ENCODE measurements around the gene SELENOO. TPM values are rescaled to one million over a fixed set of nuclear protein-coding genes. Genes with fewer than 3 reads are reported as not detected.

Gene SELENOO
- total RNA-seq, 2 experiments from 2014 or later, result 27.9 to 33.3 TPM

DNA sequence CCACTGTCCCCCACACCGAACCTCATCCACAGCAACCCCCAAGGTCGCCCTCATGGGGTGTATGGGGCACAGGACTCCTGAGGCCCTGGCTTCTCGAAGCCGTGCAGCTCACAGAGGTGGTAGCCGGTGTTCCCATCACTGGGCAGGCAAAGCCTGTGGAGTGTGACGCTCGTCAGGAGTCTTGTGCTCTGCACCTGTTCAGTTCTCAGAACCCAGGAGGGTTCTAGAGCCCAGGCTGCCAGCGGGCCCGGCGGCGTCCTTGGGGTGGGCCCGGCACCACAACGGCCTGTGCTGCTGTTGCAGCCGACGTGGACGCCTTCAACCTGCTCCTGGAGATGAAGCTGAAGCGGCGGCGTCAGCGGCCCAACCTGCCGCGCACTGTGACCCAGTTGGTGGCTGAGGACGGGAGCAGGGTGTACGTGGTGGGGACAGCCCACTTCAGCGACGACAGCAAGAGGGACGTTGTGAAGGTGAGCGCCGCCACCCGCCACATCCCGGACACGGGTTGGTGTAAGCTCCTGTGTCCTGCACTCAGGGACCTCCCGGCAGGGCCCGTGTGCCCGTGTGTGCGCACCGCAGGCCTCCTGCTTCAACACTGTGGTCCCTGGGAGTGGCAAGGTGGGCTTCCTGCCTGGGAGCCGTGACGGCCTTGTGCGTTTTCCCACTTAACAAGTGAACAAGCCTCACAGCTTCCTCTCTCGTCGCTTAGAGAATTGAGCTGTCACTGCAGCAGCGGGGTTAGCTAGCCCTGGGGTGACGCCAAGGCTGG is 6.6 kb upstream of the SELENOO start:
- no peak overlapping the region for H3K4me3 Mint-ChIP-seq
- no peak for DNase-seq
- POLR2A ChIA-PET, result no interaction called here

DNA sequence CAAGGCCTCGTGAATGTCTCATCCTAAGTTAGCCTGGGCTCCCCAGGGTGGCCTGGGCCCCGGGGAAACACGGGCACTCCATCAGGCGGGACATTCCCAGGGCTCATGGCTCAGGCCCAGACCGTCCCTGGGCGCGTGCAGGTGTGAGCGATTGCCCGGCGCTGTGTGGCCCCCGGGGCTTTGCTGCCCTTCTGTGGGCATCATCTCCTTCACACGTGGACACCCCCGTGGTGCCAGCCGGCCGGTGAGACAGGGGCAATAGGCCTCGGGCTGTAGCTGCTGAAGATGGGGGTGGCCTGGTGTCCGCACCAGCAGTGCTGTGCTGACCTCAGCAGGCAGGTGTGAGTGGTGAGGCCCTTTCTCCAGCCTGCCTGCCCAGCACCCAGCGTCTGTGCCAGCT is 4.6 kb upstream of the SELENOO start:
- Mint-ChIP-seq H3K27ac (no peak overlapping the region), H3K4me3 (no peak overlapping the region), H3K9me3 (no peaks in the 10 kb centered on the region), H3K36me3 (peaks cover 1% of the 10 kb centered on the region), H3K4me1 (peaks cover 18% of the 10 kb centered on the region), H3K27me3 (no peaks in the 10 kb centered on the region)
- no peak for DNase-seq
- POLR2A ChIA-PET, result no interaction called here
- no peak for ATAC-seq (ENCODE audit: low read depth)

More for the DNA sequence above, 6.6 kb upstream of the SELENOO start:
- no peaks in the 10 kb centered on the region for H3K36me3 Mint-ChIP-seq
- H3K4me1 Mint-ChIP-seq, result peaks cover 21% of the 10 kb centered on the region
- no peaks in the 10 kb centered on the region for H3K27me3 Mint-ChIP-seq
- ATAC-seq (ENCODE audit: low read depth), result no peak
- H3K9me3 Mint-ChIP-seq, result no peaks in the 10 kb centered on the region
- H3K27ac Mint-ChIP-seq, result no peak overlapping the region

DNA sequence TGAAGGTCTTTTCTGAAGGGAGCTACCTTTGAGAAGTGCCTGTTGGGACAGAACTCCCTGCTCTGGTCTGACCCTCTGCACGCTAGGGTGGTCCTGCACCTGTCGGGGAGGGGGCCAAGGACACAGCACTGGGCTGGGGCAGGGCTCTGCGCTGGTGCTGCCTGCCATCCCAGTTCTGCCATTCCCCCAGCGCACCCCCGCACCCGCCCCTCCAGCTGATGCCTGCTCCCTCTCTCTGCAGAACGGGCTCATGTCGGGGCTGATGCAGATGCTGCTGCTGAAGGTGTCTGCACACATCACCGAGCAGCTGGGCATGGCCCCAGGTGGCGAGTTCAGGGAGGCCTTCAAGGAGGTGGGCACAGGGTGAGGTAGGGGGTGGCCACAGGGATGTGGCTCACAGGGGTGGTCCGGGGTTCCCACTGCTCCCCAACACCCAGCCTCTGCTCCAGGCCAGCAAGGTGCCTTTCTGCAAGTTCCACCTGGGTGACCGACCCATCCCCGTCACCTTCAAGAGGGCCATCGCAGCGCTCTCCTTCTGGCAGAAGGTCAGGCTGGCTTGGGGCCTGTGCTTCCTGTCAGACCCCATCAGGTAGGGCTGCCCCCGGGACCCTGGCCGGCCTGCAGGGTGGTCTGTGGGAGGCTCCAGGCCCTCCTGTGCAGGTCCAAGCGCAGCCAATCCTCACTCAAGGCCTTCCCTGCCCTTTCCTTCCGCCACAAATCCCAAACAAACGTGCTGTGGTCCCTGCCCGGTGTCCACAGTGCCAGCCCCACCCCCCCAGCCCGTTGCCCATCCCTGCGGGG is 3.6 kb upstream of the SELENOO start:
- no peaks in the 10 kb centered on the region for H3K27me3 Mint-ChIP-seq
- no peak overlapping the region for H3K27ac Mint-ChIP-seq
- H3K9me3 Mint-ChIP-seq, result no peaks in the 10 kb centered on the region
- H3K4me3 Mint-ChIP-seq, result no peak overlapping the region
- peaks cover 13% of the 10 kb centered on the region for H3K4me1 Mint-ChIP-seq
- POLR2A ChIA-PET, result no interaction called here
- no peak for DNase-seq
- H3K36me3 Mint-ChIP-seq, result peaks cover 1% of the 10 kb centered on the region
- no peak for ATAC-seq (ENCODE audit: low read depth)

DNA sequence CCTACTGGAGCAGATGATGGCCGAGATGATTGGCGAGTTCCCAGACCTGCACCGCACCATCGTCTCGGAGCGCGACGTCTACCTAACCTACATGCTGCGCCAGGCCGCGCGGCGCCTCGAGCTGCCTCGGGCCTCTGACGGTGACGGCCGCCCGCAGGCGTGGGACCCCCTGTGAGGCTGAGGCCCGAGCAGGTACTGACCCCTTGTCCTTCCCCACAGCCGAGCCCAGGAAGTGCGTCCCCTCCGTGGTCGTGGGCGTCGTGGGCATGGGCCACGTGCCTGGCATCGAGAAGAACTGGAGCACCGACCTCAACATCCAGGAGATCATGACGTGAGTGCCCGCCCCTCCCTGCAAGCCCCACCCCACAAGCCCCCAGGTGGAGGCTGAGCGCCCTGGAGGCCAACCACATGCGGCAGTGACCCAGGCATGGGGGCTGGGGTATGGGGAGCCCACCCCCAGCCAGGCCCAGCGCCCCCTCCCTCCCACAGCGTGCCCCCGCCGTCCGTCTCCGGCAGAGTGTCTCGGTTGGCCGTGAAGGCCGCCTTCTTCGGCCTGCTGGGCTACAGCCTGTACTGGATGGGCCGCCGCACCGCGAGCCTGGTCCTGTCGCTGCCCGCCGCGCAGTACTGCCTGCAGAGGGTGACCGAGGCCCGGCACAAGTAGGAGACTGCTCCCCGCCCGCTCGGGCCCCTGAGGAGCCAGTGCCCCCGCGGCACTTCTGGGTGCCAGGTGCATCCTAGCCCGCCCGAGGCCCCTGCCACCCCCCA is 2.8 kb upstream of the SELENOO start:
- POLR2A ChIA-PET, result no interaction called here
- H3K9me3 Mint-ChIP-seq, result no peaks in the 10 kb centered on the region
- no peaks in the 10 kb centered on the region for H3K27me3 Mint-ChIP-seq
- ATAC-seq (ENCODE audit: low read depth) (no peak), DNase-seq (no peak)
- H3K4me3 Mint-ChIP-seq, result no peak overlapping the region
- no peak overlapping the region for H3K27ac Mint-ChIP-seq
- peaks cover 3% of the 10 kb centered on the region for H3K36me3 Mint-ChIP-seq
- H3K4me1 Mint-ChIP-seq, result peaks cover 12% of the 10 kb centered on the region

DNA sequence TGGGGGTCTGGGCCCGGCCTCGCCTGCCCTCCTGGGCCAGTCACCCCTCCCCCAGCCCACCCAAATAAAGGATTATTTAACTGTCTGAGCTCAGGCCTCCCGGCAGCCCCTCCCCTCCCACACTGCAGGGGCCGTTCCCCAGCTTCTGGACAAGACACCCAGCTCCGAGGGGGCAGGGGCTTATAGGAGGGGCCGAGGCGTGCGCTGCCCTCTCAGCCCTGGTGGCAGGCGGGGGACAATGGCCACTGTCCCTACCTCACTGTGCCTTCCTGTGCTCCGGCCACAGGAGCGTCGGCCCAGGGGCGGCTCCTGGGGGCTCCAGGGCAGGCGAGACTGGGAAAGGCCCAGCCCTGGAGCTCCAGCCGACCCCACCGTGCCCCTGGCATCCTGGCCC is 2.2 kb upstream of the SELENOO start:
- peaks cover 12% of the 10 kb centered on the region for H3K4me1 Mint-ChIP-seq
- no peak overlapping the region for H3K4me3 Mint-ChIP-seq
- no peak overlapping the region for H3K27ac Mint-ChIP-seq
- DNase-seq (no peak), ATAC-seq (ENCODE audit: low read depth) (no peak)
- no peaks in the 10 kb centered on the region for H3K27me3 Mint-ChIP-seq
- no peaks in the 10 kb centered on the region for H3K9me3 Mint-ChIP-seq
- peaks cover 9% of the 10 kb centered on the region for H3K36me3 Mint-ChIP-seq
- POLR2A ChIA-PET, result interaction anchor here (1.8 kb wide), 1 partner anchor 8 kb away, joined by 14 read pairs; no protein-coding TSS in a partner anchor

DNA sequence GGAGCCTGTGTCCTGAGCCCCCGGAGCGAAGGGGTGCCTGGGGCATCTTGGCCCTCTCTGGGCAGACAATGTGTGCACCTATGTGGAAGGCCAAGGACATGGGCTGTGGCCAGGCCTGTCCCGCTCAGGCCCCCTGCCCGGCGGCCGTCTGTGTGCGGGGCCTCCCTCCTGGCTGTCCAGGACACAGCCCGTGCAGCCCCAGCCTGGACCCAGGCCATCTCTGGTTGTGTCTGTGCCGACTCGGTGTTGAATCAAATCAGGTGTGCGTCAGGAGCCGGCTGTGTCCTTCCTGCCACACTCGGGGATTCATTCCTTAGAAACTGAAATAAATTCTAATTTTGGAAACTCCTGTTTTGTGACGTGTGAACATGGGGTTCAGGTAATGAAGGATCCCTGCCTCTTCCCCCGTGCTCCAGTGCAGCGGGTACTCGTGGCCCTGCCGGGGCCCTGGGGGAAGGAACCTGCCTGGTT is 1.5 kb upstream of the SELENOO start:
- no peak for ATAC-seq (ENCODE audit: low read depth)
- Mint-ChIP-seq H3K4me1 (peaks cover 14% of the 10 kb centered on the region), H3K36me3 (peaks cover 14% of the 10 kb centered on the region), H3K9me3 (no peaks in the 10 kb centered on the region), H3K27me3 (no peaks in the 10 kb centered on the region), H3K27ac (peak overlapping the region; percentile 61), H3K4me3 (peak overlapping the region; percentile 70)
- POLR2A ChIA-PET, result interaction anchor here (0.5 to 1.8 kb wide), 2 partner anchors 8 to 365 kb away, joined by 4 to 14 read pairs; no protein-coding TSS in a partner anchor
- no peak for DNase-seq

DNA sequence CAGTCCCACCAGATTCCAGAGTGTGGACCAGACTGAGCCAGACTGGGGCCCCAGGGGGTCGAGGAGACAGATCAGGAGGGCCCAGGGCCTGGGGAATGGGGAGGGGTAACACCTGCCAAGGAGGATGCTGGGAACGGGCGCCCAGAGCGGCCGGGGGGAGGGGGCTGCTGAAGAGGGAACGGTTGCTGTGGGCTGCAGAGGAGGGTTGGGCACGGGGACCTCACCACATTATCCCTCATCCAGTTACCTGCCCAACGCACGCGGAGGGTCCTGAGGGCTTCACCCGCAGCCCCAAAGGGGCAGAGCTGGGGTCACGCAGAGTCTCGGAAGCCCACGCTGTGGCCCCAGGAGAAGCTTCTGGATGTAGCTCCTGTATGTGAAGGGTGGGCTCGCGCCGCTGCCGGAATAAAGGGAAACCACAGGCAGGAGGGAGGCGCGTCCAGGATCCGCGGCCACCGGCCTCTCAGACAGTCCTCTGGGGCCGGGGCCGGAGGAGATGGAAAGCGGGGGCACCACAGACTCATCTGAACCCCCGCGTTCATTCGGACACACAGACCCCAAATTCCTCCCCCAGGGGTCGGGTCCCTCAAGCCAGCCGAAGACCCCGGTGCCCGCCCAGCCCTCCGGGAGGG is 866 bp upstream of the SELENOO start:
- Mint-ChIP-seq H3K9me3 (no peaks in the 10 kb centered on the region), H3K4me3 (peak overlapping the region; percentile 70), H3K36me3 (peaks cover 14% of the 10 kb centered on the region), H3K4me1 (peaks cover 17% of the 10 kb centered on the region), H3K27ac (peak overlapping the region; percentile 65), H3K27me3 (no peaks in the 10 kb centered on the region)
- POLR2A ChIA-PET, result interaction anchor here (0.5 to 1.8 kb wide), 2 partner anchors 9 to 365 kb away, joined by 4 to 14 read pairs; no protein-coding TSS in a partner anchor
- ATAC-seq (ENCODE audit: low read depth) (peak; percentile 3), DNase-seq (no peak)

DNA sequence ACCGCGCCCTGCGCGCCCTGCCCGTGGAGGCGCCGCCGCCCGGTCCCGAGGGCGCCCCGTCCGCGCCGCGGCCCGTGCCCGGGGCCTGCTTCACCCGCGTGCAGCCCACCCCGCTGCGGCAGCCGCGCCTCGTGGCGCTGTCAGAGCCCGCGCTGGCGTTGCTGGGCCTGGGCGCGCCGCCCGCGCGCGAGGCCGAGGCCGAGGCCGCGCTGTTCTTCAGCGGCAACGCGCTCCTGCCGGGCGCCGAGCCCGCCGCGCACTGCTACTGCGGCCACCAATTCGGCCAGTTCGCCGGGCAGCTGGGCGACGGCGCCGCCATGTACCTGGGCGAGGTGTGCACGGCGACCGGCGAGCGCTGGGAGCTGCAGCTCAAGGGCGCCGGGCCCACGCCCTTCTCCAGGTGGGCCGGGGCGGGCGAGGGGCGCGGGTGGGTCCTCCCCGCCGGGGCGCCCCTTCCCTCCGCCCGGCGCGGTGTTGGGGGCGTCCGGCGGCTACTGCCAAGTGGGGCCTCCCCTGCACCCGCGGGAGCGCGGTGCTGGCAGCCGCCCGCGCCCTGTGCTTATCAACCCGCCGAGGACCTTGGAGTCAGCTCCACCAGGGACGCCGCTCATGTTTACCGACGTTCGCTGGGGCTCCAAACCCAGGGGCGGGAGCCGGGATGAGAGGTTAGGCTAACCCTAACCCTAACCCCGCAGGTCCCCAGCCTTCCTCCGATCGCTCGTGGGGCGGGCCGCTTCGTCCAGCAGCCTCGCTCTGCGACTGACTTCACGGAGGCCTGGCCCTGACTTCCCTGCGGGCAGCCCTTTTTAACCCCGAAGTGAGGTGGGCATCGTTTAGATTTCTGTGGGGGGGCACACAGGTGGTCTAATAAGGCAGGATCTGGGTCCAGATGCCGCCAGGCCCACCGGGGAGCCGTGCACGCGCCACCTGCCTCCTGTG is 649 bp downstream of the SELENOO start:
- peak overlapping the region; percentile 88 for H3K4me3 Mint-ChIP-seq
- H3K27me3 Mint-ChIP-seq, result no peaks in the 10 kb centered on the region
- H3K27ac Mint-ChIP-seq, result peak overlapping the region; percentile 42
- no peak for DNase-seq
- POLR2A ChIA-PET, result interaction anchor here (1.2 to 1.4 kb wide), 3 partner anchors 10 to 14 kb away, joined by 3 to 23 read pairs (median 4); no protein-coding TSS in a partner anchor
- no peaks in the 10 kb centered on the region for H3K9me3 Mint-ChIP-seq
- H3K4me1 Mint-ChIP-seq, result peaks cover 17% of the 10 kb centered on the region
- peaks cover 14% of the 10 kb centered on the region for H3K36me3 Mint-ChIP-seq
- ATAC-seq (ENCODE audit: low read depth), result peak; percentile 22

DNA sequence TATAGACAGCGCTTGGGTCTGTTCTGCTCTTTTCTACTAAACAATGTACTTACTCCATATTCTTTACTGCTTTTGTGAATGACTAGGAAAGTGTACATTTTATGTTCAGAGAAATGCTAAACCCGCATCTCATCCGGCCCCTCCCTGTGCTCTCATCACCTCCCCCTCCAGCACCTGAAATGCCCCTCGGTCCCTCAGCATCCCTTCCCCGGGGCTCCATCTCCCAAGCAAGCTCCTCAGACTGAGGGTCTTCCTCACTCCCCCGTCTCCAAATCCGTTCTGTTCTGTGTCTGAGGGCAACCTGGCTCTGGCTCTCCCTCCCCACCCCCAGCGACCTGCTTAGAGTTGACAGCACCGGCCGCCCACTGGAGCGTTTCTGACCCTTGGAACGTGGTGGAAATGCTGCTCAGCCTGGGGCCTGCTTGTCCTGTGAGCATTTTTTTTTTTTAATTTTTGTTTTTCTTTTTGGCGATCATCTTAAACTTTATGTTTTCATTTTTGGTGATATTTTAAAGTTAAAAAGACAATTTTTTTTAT is 1.4 kb downstream of the SELENOO start:
- Mint-ChIP-seq H3K27ac (peak overlapping the region; percentile 42), H3K36me3 (peaks cover 14% of the 10 kb centered on the region), H3K27me3 (no peaks in the 10 kb centered on the region), H3K9me3 (no peaks in the 10 kb centered on the region), H3K4me1 (peaks cover 17% of the 10 kb centered on the region), H3K4me3 (peak overlapping the region; percentile 88)
- DNase-seq (no peak), ATAC-seq (ENCODE audit: low read depth) (no peak)
- POLR2A ChIA-PET, result interaction anchor here (1.2 to 1.4 kb wide), 3 partner anchors 10 to 15 kb away, joined by 3 to 23 read pairs (median 4); no protein-coding TSS in a partner anchor

DNA sequence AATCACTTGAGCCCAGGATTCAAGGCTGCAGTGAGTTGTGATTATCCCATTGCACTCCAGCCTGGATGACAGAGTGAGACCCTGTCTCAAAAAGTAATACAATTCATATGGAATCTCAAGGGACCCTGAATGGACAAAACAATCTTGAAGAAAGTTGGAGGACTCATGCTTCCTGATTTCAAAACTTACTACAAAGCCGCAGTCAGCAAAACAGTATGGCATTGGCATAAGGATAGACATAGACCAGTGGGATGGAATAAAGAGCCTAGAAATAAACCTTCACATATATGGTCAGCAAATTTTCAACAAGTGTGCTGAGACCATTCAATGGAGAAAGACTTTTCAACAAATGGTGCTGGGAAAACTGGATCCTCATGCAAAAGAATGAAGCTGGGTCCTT is 2.5 kb downstream of the SELENOO start:
- Mint-ChIP-seq H3K27ac (no peak overlapping the region), H3K4me1 (peaks cover 17% of the 10 kb centered on the region), H3K36me3 (peaks cover 14% of the 10 kb centered on the region), H3K9me3 (no peaks in the 10 kb centered on the region), H3K4me3 (no peak overlapping the region), H3K27me3 (no peaks in the 10 kb centered on the region)
- POLR2A ChIA-PET, result no interaction called here
- ATAC-seq (ENCODE audit: low read depth) (no peak), DNase-seq (no peak)

DNA sequence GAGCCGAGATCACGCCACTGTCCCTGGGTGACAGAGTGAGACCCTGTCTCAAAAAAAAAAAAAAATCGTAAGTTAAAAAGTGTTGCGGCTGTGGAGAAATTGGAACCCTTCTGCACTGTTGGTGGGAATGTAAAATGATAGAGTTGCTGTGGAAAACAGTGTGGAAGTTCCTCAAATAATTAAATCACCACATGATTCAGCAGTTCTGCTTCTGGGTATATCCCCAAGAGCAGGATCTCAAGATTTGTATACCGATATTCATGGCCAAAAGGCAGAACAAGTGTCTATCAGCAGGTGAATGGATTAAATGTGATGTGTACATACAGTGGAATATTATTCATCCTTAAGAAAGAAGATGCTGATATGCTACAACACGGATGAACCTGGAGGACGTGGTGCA is 3.8 kb downstream of the SELENOO start:
- ATAC-seq (ENCODE audit: low read depth), result no peak
- no peak overlapping the region for H3K27ac Mint-ChIP-seq
- peaks cover 12% of the 10 kb centered on the region for H3K36me3 Mint-ChIP-seq
- H3K4me1 Mint-ChIP-seq, result peaks cover 14% of the 10 kb centered on the region
- H3K4me3 Mint-ChIP-seq, result no peak overlapping the region
- POLR2A ChIA-PET, result interaction anchor here (1.0 kb wide), 1 partner anchor 17 kb away, joined by 3 read pairs; no protein-coding TSS in a partner anchor
- no peaks in the 10 kb centered on the region for H3K27me3 Mint-ChIP-seq
- DNase-seq, result no peak
- H3K9me3 Mint-ChIP-seq, result no peaks in the 10 kb centered on the region
